Suprapubic skin (tissue), 3 donors: ENCODE data around the gene CATSPER2.
"Not testable (repeated sequence)": the region's sequence is repeated elsewhere in the genome, so short reads cannot be mapped to it uniquely, and the experiment has no call there.

Experiments
- POLR2AphosphoS5 ChIP-seq, 3 donors: sonication (generic); formaldehyde crosslinking; IDR thresholded peaks; one replicate each; pipeline ENCODE4 v1.6.1; 2017; ENCODE audit warnings: antibody characterized with exemption in 3 of 3
- TF ChIP-seq, protein P1 (sequence below), 2 donors: fragments of 200-600 bp in 1 of 2; fragments of 450-650 bp in 1 of 2; sonication (generic) in 1 of 2; IDR thresholded peaks; one replicate each; pipeline ENCODE4 v1.5.1; 2016 to 2019; ENCODE audit warnings: antibody characterized with exemption in 2 of 2, mild to moderate bottlenecking in 1 of 2, moderate library complexity in 1 of 2

DNA sequence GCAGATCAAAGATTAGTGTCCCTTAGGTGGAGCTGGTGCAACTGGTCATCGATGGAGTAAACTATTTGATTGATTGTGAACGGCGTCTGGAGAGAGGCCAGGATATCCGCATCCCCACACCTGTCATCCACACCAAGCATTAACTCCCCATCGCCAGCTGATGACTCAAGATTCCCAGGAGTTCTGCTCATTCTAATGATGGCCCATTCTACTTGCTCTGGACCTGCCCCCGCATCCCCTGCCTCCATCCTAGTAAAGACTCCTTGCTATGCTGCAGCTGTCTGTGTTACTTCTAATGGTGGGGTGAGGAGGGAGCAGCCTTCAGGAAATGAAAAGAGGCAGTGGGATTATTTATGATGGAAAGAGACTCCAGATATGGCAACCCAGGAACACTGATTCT is 49.5 kb downstream of the CATSPER2 start:
- TF ChIP-seq, protein P1, sequence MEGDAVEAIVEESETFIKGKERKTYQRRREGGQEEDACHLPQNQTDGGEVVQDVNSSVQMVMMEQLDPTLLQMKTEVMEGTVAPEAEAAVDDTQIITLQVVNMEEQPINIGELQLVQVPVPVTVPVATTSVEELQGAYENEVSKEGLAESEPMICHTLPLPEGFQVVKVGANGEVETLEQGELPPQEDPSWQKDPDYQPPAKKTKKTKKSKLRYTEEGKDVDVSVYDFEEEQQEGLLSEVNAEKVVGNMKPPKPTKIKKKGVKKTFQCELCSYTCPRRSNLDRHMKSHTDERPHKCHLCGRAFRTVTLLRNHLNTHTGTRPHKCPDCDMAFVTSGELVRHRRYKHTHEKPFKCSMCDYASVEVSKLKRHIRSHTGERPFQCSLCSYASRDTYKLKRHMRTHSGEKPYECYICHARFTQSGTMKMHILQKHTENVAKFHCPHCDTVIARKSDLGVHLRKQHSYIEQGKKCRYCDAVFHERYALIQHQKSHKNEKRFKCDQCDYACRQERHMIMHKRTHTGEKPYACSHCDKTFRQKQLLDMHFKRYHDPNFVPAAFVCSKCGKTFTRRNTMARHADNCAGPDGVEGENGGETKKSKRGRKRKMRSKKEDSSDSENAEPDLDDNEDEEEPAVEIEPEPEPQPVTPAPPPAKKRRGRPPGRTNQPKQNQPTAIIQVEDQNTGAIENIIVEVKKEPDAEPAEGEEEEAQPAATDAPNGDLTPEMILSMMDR (IDR thresholded peaks at IDR 0.05): not testable (repeated sequence)
- not testable (repeated sequence) for TF ChIP-seq POLR2AphosphoS5 (IDR thresholded peaks at IDR 0.05)
